ENCODE measurements around the gene ACADVL.

The ACADVL gene

GRCh38 chr17:7176841-7177190 lies 42.9 kb upstream of the ACADVL start:
- no peak overlapping the region for H3K4me2 ChIP-seq (ENCODE audit: low read length)

GRCh38 chr17:7177191-7177953 lies 42.4 kb upstream of the ACADVL start:
- Histone ChIP-seq H3K9me2 (ENCODE audit: low read depth, low read length) (no peaks in the 10 kb centered on the region), H2AFZ (ENCODE audit: low read length) (no peak overlapping the region), H3K4me2 (ENCODE audit: low read length) (no peak overlapping the region), H3K9me3 (ENCODE audit: low read length) (no peaks in the 10 kb centered on the region; the same call in 1 of the 2 replicates), H3K4me3 (ENCODE audit: low read depth, low read length, poor library complexity, severe bottlenecking) (no peak overlapping the region), H3K9ac (ENCODE audit: low read length) (no peak overlapping the region), H3K27ac (ENCODE audit: low read depth, low read length, poor library complexity, severe bottlenecking) (no peak overlapping the region), H3K27me3 (ENCODE audit: insufficient read depth, low read length) (no peaks in the 10 kb centered on the region; the same call in 1 of the 2 replicates), H3K36me3 (ENCODE audit: insufficient read depth, low read length) (no peaks in the 10 kb centered on the region), H3F3A (ENCODE audit: insufficient read depth, low read length) (no peaks in the 10 kb centered on the region), H3K4me1 (ENCODE audit: insufficient read depth, low read length, severe bottlenecking) (peaks cover 4% of the 10 kb centered on the region), H3K79me2 (ENCODE audit: insufficient read depth, low read length) (no peaks in the 10 kb centered on the region), H4K20me1 (ENCODE audit: insufficient read depth, low read length) (no peaks in the 10 kb centered on the region)
- TF ChIP-seq EZH2 (IDR thresholded peaks at IDR 0.05; ENCODE audit: borderline replicate concordance, low read length), result no peak
- TF ChIP-seq CTCF (IDR thresholded peaks at IDR 0.05; ENCODE audit: low read length), result peak; percentile 85

More at GRCh38 chr17:7176841-7177190, 42.9 kb upstream of the ACADVL start:
- H3K4me3 ChIP-seq (ENCODE audit: low read depth, low read length, poor library complexity, severe bottlenecking), result no peak overlapping the region
- H3K27me3 ChIP-seq (ENCODE audit: insufficient read depth, low read length), result no peaks in the 10 kb centered on the region; the same call in 1 of the 2 replicates
- no peaks in the 10 kb centered on the region for H3K79me2 ChIP-seq (ENCODE audit: insufficient read depth, low read length)
- no peaks in the 10 kb centered on the region for H3F3A ChIP-seq (ENCODE audit: insufficient read depth, low read length)
- no peak overlapping the region for H3K9ac ChIP-seq (ENCODE audit: low read length)
- H3K9me3 ChIP-seq (ENCODE audit: low read length), result no peaks in the 10 kb centered on the region; the same call in 1 of the 2 replicates
- H3K9me2 ChIP-seq (ENCODE audit: low read depth, low read length), result no peaks in the 10 kb centered on the region
- no peaks in the 10 kb centered on the region for H4K20me1 ChIP-seq (ENCODE audit: insufficient read depth, low read length)
- no peak overlapping the region for H3K27ac ChIP-seq (ENCODE audit: low read depth, low read length, poor library complexity, severe bottlenecking)
- H3K4me1 ChIP-seq (ENCODE audit: insufficient read depth, low read length, severe bottlenecking), result peaks cover 4% of the 10 kb centered on the region
- H2AFZ ChIP-seq (ENCODE audit: low read length), result no peak overlapping the region
- H3K36me3 ChIP-seq (ENCODE audit: insufficient read depth, low read length), result no peaks in the 10 kb centered on the region
- TF ChIP-seq CTCF (IDR thresholded peaks at IDR 0.05; ENCODE audit: low read length) (no peak), EZH2 (IDR thresholded peaks at IDR 0.05; ENCODE audit: borderline replicate concordance, low read length) (no peak)

- no peak overlapping the region for H3K27ac ChIP-seq (ENCODE audit: low read depth, low read length, poor library complexity, severe bottlenecking)
- no peak overlapping the region for H3K4me2 ChIP-seq (ENCODE audit: low read length)
- H4K20me1 ChIP-seq (ENCODE audit: insufficient read depth, low read length), result no peaks in the 10 kb centered on the region
- H3K79me2 ChIP-seq (ENCODE audit: insufficient read depth, low read length), result no peaks in the 10 kb centered on the region
- no peaks in the 10 kb centered on the region for H3K9me2 ChIP-seq (ENCODE audit: low read depth, low read length)
- no peaks in the 10 kb centered on the region; the same call in 1 of the 2 replicates for H3K9me3 ChIP-seq (ENCODE audit: low read length)
- H3K9ac ChIP-seq (ENCODE audit: low read length), result no peak overlapping the region
- no peaks in the 10 kb centered on the region for H3F3A ChIP-seq (ENCODE audit: insufficient read depth, low read length)
- H3K27me3 ChIP-seq (ENCODE audit: insufficient read depth, low read length), result no peaks in the 10 kb centered on the region; the same call in 1 of the 2 replicates
- peaks cover 4% of the 10 kb centered on the region for H3K4me1 ChIP-seq (ENCODE audit: insufficient read depth, low read length, severe bottlenecking)
- TF ChIP-seq EZH2 (IDR thresholded peaks at IDR 0.05; ENCODE audit: borderline replicate concordance, low read length) (no peak), CTCF (IDR thresholded peaks at IDR 0.05; ENCODE audit: low read length) (no peak)
- H2AFZ ChIP-seq (ENCODE audit: low read length), result no peak overlapping the region
- H3K4me3 ChIP-seq (ENCODE audit: low read depth, low read length, poor library complexity, severe bottlenecking), result no peak overlapping the region
- no peaks in the 10 kb centered on the region for H3K36me3 ChIP-seq (ENCODE audit: insufficient read depth, low read length)
Measured at GRCh38 chr17:7177954-7178477, 41.7 kb upstream of the ACADVL start.

All from OCI-LY1 (cell line).